Measurements from ENCODE around the gene IFIT2.
"Not testable (repeated sequence)": the region's sequence is repeated elsewhere in the genome, so short reads cannot be mapped to it uniquely, and the experiment has no call there.

- TF ChIP-seq CTCF (IDR thresholded peaks at IDR 0.05); REST (IDR thresholded peaks at IDR 0.05; ENCODE audit: insufficient read depth in 1 of 2, low read depth in 2 of 2, low read length in 1 of 2); POLR2AphosphoS5 (IDR thresholded peaks at IDR 0.05; ENCODE audit: low read depth, low read length); SIN3A (IDR thresholded peaks at IDR 0.05; ENCODE audit: borderline replicate concordance, insufficient read depth, low read depth, low read length): not testable (repeated sequence)
These were observed 29.8 kb downstream of the IFIT2 start for GRCh38 chr10:89331487-89332122.
